Measurements from ENCODE around the gene LACTBL1. TPM values are rescaled to one million over a fixed set of nuclear protein-coding genes. Genes with fewer than 3 reads are reported as not detected.

Gene LACTBL1
- total RNA-seq, 1 donor from 2014 or later, result not detected

GRCh38 chr1:22941257-22941656 is 31.4 kb downstream of the LACTBL1 start:
- no peak for DNase-seq
- Mint-ChIP-seq H3K4me3 (no peak overlapping the region), H3K4me1 (no peaks in the 10 kb centered on the region), H3K9me3 (peaks cover 19% of the 10 kb centered on the region), H3K27me3 (peaks cover 15% of the 10 kb centered on the region), H3K36me3 (ENCODE audit: low read depth) (peaks cover 3% of the 10 kb centered on the region), H3K27ac (no peak overlapping the region)
- intact Hi-C loops (cut with micrococcal nuclease), result no loop called here
- no peak for TF ChIP-seq CTCF (IDR thresholded peaks at IDR 0.05)
- ATAC-seq (ENCODE audit: low read depth), result no peak
- CTCF ChIA-PET, result no interaction called here
- POLR2A ChIA-PET, result no interaction called here

- CTCF ChIA-PET, result no interaction called here
- no peak overlapping the region for H3K4me3 Mint-ChIP-seq
Observed at GRCh38 chr1:22936681-22937080, 36.0 kb downstream of the LACTBL1 start.

GRCh38 chr1:22935433-22935832 is 37.2 kb downstream of the LACTBL1 start:
- DNase-seq, result no peak
- intact Hi-C loops (cut with micrococcal nuclease), result no loop called here
- no peak for TF ChIP-seq CTCF (IDR thresholded peaks at IDR 0.05)
- H3K4me1 Mint-ChIP-seq, result no peaks in the 10 kb centered on the region
- no peak for ATAC-seq (ENCODE audit: low read depth)
- H3K27ac Mint-ChIP-seq, result no peak overlapping the region
- H3K9me3 Mint-ChIP-seq, result peaks cover 9% of the 10 kb centered on the region
- peaks cover 3% of the 10 kb centered on the region for H3K36me3 Mint-ChIP-seq (ENCODE audit: low read depth)
- H3K27me3 Mint-ChIP-seq, result peaks cover 8% of the 10 kb centered on the region
- H3K4me3 Mint-ChIP-seq, result no peak overlapping the region
- CTCF ChIA-PET, result no interaction called here
- POLR2A ChIA-PET, result no interaction called here

More at GRCh38 chr1:22936681-22937080, 36.0 kb downstream of the LACTBL1 start:
- Mint-ChIP-seq H3K9me3 (peaks cover 20% of the 10 kb centered on the region), H3K27me3 (peaks cover 8% of the 10 kb centered on the region), H3K36me3 (ENCODE audit: low read depth) (peaks cover 3% of the 10 kb centered on the region), H3K4me1 (no peaks in the 10 kb centered on the region), H3K27ac (no peak overlapping the region)
- intact Hi-C loops (cut with micrococcal nuclease), result no loop called here
- TF ChIP-seq CTCF (IDR thresholded peaks at IDR 0.05), result no peak
- POLR2A ChIA-PET, result no interaction called here
- ATAC-seq (ENCODE audit: low read depth) (no peak), DNase-seq (no peak)

- Mint-ChIP-seq H3K27me3 (peaks cover 8% of the 10 kb centered on the region), H3K27ac (no peak overlapping the region), H3K4me3 (no peak overlapping the region), H3K9me3 (peaks cover 3% of the 10 kb centered on the region), H3K36me3 (ENCODE audit: low read depth) (no peaks in the 10 kb centered on the region), H3K4me1 (no peaks in the 10 kb centered on the region)
- ATAC-seq (ENCODE audit: low read depth) (no peak), DNase-seq (no peak)
- POLR2A ChIA-PET, result no interaction called here
- intact Hi-C loops (cut with micrococcal nuclease), result no loop called here
- CTCF ChIA-PET, result interaction anchor here (2.2 kb wide), 1 partner anchor 228 kb away, joined by 6 read pairs; no protein-coding TSS in a partner anchor
- no peak for TF ChIP-seq CTCF (IDR thresholded peaks at IDR 0.05)
Observed at GRCh38 chr1:22932803-22933470, 39.7 kb downstream of the LACTBL1 start.

GRCh38 chr1:22930240-22930912 is 42.3 kb downstream of the LACTBL1 start:
- no peaks in the 10 kb centered on the region for H3K36me3 Mint-ChIP-seq (ENCODE audit: low read depth)
- CTCF ChIA-PET, result interaction anchor here (1.2 to 1.3 kb wide), 2 partner anchors 226 to 229 kb away, joined by 3 to 7 read pairs; no protein-coding TSS in a partner anchor
- no peak overlapping the region for H3K4me3 Mint-ChIP-seq
- POLR2A ChIA-PET, result interaction anchor here (0.5 kb wide), 1 partner anchor 309 kb away, joined by 3 read pairs; no protein-coding TSS in a partner anchor
- peaks cover 13% of the 10 kb centered on the region for H3K27me3 Mint-ChIP-seq
- no peaks in the 10 kb centered on the region for H3K9me3 Mint-ChIP-seq
- DNase-seq, result no peak
- H3K27ac Mint-ChIP-seq, result no peak overlapping the region
- no peaks in the 10 kb centered on the region for H3K4me1 Mint-ChIP-seq
- intact Hi-C loops (cut with micrococcal nuclease), result no loop called here
- ATAC-seq (ENCODE audit: low read depth), result no peak
- TF ChIP-seq CTCF (IDR thresholded peaks at IDR 0.05), result no peak

Measured in activated B cell treated with CpG ODN at 0.5 μM for 24 hours (primary cell).